HG03108 (cell line): ENCODE measurements around the gene EIF4G2.

Experiments used
- ATAC-seq: cut with Tn5 transposase; IDR thresholded peaks from one replicate; pipeline ENCODE4 v1.9.1; 2021; ENCODE audit warnings: moderate library complexity; ENCODE audit not compliant: unreplicated experiment

The EIF4G2 gene

DNA sequence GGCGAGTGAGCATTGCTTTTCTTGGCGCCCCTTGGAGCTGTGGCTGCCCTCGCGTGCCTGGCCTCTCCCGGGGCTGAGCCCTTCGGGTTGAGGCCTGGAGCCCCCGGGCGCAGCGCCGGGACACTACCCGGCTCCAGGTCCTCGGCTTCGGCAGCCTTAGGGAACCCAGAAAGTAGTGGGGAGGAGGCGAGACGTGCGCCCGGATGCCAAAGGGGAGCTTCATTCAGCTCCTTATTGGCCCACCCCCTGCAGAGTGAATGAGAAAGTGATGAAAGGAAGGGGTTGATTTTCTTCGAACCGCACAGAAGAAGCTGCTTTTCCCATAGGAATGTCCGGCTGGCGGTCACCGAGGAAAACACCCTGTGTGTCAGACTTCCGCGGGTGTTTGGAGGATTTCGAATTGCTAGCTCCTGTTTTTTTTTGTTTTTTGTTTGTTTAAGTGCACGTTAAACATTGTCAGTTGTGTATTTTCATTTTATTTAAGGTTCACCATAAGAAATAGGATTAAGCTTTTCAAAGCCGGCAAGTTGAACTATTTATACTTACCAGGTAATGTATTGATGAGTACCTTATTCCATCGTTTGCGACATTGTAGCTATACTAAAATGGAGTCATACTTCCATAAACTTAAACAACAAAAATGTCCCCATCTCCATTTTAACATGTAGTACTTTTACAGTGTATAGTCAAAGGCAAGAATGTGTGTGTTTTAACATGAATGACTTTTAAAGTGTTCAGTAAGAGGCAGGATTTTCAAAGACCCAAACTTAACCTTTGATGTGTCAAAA lies 841 bp upstream of the EIF4G2 start:
- peak; percentile 17 for ATAC-seq

DNA sequence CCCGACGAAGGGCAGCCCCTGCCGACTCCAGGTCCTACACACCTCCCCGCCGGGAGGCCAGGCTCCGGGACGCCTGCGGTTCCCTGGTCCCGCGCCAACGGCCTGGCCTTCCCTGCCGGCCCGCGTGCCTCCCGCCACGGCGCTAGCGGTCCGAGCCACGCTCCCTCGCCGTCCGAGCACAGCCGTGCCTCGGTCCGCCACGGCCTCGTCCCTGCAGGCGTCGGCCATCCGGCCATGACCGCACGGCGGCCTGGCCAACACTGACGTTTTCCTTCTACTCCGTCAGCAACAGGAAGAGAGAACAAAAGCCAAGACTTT lies 532 bp downstream of the EIF4G2 start:
- peak; percentile 3 for ATAC-seq

- peak; percentile 1 for ATAC-seq
Observed at GRCh38 chr11:10807493-10808234, 1.1 kb downstream of the EIF4G2 start.

GRCh38 chr11:10806206-10806605 lies 2.5 kb downstream of the EIF4G2 start:
- ATAC-seq, result no peak

DNA sequence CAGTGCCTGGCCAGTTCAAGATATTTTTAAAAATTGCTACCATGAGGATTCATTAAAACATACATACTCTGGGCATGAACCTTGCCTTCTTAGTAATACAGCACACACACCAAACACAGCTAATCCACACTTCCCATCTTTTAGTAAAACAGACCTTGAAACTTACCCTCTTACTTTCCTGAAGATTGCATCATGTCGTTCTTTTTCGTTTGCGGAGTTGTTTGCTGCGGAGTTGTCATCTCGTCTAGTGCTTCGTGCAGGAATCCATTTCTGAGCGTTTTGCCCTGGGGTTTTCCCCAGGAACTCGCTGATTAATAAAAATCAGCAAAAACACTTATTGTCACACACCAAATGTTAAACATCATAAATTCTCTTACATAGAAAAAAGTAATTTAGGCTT lies 3.0 kb downstream of the EIF4G2 start:
- no peak for ATAC-seq

DNA sequence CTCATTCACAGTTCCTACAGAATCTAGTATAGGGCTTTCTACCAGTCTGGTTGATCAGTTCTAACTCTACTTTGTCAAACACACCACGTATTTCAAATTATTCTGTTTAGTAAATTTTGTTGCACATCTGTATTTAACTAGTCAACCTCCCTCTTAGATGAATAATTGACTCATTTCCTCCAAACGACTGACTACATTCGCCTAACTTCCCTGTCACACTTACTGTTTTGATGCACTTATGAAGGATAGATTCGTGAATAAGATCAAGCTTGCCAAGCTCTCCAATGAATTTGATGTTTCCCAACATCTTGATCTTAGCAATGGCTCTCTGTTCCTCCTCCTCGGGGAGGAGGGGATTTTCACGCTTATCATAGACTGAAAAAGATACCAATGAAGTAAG lies 5.0 kb downstream of the EIF4G2 start:
- no peak for ATAC-seq

- no peak for ATAC-seq
Observed at GRCh38 chr11:10800292-10800691, 8.4 kb downstream of the EIF4G2 start.

GRCh38 chr11:10798330-10798928 lies 10.3 kb downstream of the EIF4G2 start:
- ATAC-seq, result no peak

GRCh38 chr11:10797531-10797930 lies 11.2 kb downstream of the EIF4G2 start:
- no peak for ATAC-seq

DNA sequence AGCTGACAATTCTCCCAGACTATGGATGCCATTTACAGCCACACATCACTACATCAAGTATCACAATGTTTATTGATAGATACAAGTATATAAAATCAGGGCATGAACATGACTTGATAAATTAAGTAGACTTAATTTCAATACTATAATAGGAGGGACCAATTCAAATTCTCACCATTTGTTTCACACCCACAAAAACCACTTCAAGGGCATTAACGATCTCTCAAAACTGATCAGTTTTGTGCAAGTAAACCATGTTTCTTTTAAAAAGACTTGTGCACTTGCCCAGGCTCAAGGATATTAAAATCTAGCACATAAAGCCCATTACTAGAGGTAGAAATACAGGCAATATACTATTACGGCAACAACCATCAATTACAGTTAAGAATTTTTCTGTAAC lies 11.7 kb downstream of the EIF4G2 start:
- no peak for ATAC-seq

DNA sequence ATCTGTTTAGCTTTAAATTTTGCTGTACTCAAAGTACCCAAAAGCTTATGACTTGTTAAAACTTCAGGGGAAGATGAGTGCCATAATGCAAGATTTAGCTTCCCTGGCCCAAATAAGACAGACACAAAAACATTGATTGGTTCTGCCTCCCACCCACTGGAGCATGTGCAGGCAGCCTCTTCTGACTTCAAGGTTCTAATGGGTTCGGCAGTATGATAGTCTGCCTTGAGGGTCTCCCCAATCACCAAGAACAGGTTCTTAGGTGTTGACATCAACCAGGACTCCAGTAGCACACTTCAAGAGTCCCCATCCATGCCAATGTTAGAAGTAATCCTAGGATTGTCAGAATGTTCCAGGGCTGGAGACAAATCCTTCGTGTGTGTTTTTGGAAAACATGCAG lies 12.5 kb downstream of the EIF4G2 start:
- no peak for ATAC-seq

GRCh38 chr11:10793470-10794255 lies 15.1 kb downstream of the EIF4G2 start:
- ATAC-seq, result no peak

DNA sequence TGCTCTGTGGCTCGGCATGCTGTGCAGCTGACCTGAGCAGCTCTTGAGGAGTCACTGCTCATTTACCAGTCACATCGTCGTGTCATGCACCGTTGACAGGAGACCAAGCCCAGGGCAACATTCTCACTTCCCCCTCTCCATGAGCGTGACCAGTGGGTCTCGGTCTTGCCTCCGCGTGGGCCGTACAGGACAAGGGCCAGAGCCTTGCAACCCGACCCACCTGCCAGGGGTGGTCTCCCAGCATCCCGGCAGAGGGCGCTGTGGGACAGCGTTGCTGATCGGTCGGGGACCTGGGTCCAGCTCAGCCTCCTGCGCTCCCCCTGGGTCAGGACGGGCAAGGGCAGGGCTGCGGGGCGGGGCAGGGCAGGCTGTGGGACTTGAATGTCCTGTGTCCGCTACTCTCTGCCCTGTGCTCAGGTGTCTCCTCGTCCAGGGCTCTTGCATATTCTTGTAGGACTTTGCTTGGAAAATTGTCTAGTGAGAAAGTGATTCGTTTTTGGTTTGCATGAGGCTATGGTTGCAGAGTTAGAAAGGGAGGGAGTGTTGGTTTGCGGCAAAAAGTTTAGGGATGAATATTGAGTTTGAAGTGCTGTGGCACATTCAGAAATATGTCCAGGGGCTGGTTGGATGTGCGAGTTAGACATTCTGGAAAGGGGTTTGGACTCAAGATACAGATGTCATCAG lies 16.2 kb downstream of the EIF4G2 start:
- peak; percentile 93 for ATAC-seq

DNA sequence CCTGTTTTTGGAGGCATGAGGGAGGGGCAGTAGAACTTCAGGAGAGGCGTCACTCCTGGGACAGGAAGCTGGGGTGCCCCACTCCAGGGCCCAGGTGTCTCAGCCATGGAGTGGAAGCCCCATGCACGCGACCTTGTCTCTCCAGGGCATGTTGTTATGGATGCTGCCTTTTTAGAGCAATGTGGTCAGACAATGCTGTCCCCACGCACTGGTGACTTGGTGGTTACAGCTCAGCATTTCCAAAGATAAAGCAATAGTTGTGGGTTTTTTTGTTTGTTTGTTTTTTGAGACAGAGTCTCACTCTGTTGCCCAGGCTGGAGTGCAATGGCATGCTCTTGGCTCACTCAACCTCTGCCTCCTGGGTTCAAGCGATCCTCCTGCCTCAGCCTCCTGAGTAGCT lies 22.3 kb downstream of the EIF4G2 start:
- ATAC-seq, result no peak

- ATAC-seq, result no peak
Observed at GRCh38 chr11:10785146-10785474, 23.6 kb downstream of the EIF4G2 start.

DNA sequence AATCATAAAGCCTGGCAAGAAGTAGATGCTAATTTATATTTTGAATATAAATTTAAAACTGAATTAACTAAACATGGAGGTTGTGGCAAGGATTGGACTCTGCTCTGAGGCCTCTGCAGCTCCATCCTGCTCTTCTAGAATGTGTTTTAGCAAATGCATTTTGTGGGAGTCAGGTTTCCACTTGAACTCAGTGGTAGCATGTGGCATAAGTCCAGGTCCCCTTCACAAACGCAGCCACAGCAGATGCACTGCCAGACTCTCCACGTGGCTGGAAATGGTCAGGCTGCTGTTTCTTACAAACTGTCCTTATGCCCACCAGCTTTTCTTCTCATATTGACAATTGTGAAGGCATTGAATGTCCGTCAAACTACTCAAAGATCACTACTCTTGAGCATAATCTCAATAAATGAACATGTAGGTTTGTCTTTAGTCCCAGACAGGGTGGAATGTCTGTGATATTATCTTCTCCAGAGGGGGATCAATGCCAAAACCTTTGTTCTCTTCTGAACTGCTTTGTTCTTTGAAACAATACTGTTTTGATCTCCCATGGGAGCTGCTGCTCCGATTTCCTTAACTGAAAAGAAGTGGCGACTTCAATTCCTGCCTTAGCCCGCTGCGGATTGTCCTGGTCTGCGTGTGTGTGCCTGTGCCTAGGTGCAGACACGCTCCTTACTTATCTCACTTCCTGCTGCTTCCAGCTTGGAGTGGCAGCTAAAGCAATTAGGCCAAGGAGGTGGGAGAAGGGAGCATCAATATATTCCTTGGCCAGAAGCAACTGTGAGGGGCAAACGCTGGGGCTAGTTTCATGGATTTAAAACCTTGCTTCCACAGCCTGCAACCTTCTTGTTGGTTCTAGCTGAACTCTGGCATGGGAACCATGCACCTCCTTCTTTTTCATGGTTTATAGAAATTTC lies 24.2 kb downstream of the EIF4G2 start:
- no peak for ATAC-seq

DNA sequence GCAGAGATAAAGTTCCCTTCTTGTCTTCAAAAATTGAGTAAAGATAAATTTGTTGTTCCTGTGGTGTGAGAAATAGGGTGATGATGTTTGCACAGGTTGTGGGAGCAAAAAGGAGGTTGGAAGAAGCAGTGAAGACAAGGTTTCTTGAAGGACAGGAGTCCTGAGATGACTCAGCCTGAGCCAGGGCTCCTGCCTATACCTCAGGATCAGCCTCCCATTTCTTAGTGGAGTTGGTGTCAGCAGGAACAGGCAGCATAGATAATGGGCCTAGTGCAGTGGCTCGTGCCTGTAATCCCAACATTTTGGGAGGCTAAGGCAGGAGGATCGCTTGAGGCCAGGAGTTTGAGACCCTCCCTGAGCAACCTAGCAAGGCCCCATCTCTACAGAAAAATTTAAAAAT lies 28.7 kb downstream of the EIF4G2 start:
- ATAC-seq, result no peak

DNA sequence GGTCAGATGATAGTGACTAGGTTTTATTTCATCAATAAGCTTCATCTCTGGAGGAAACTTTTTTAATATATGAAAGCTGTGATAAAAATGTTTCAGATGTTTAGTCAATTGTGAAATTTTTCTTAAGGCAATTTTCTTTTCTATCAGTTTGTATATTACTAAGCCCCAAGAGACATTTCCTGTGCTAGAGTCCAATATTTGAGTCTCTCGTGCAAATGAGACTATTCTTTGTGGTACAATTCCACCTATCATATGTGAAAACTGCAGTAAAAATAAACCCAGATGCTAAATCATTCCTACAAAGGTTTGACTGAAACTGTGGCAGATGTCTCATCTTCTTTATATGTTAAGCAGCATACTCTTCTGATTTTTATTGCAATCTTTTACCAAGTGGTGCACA lies 29.6 kb downstream of the EIF4G2 start:
- ATAC-seq, result no peak

GRCh38 chr11:10778217-10778970 lies 30.3 kb downstream of the EIF4G2 start:
- ATAC-seq, result no peak
